SU-DHL-6 (cell line): ENCODE data around the gene MAST4.

Source experiments
- H2AFZ ChIP-seq: fragments of 200-600 bp; sonication (generic); 2 replicates; pipeline ENCODE4 v1.6.1; 2014; ENCODE audit warnings: low read depth, mild to moderate bottlenecking, moderate library complexity, mixed read lengths, antibody characterized with exemption, low read length; ENCODE audit not compliant: severe bottlenecking
- H3F3A ChIP-seq: fragments of 200-600 bp; shearing (Covaris generic); 2 replicates; pipeline ENCODE4 v1.6.0; 2016; ENCODE audit warnings: antibody characterized with exemption, mild to moderate bottlenecking; ENCODE audit not compliant: insufficient read depth
- H3K27ac ChIP-seq: fragments of 200-600 bp; sonication (generic); 2 replicates; pipeline ENCODE4 v1.5.1; 2016; ENCODE audit warnings: low read depth, mild to moderate bottlenecking, low read length, moderate library complexity, mixed read lengths
- H3K27me3 ChIP-seq: fragments of 200-600 bp; sonication (generic), shearing (Covaris generic); 2 replicates; pipeline ENCODE4 v1.6.0; 2014; ENCODE audit warnings: mild to moderate bottlenecking, low read length
- H3K36me3 ChIP-seq: fragments of 200-600 bp; sonication (generic); 2 replicates; pipeline ENCODE4 v1.6.1; 2014; ENCODE audit warnings: mild to moderate bottlenecking, low read length, mixed read lengths
- H3K4me2 ChIP-seq: fragments of 300-600, 200-600 bp; shearing (Covaris generic), sonication (generic); 2 replicates; pipeline ENCODE4 v1.6.0; 2014; ENCODE audit warnings: low read length, low read depth, mild to moderate bottlenecking; ENCODE audit not compliant: poor library complexity, severe bottlenecking
- H3K4me3 ChIP-seq: fragments of 200-600 bp; sonication (generic); 2 replicates; pipeline ENCODE4 v1.5.1; 2014; ENCODE audit warnings: antibody characterized with exemption, low read length, mild to moderate bottlenecking, mixed read lengths; ENCODE audit not compliant: insufficient read depth, poor library complexity, severe bottlenecking
- H3K79me2 ChIP-seq: fragments of 200-600 bp; sonication (generic); 2 replicates; pipeline ENCODE4 v1.6.1; 2014; ENCODE audit warnings: mild to moderate bottlenecking, low read length, moderate library complexity; ENCODE audit not compliant: insufficient read depth
- H3K9ac ChIP-seq: fragments of 200-600 bp; sonication (generic); 2 replicates; pipeline ENCODE4 v1.7.0; 2014; ENCODE audit warnings: mild to moderate bottlenecking, low read length
- H3K9me2 ChIP-seq: fragments of 200-600 bp; sonication (generic); replicated peaks from 2 replicates; pipeline ENCODE4 v1.6.1; 2014; ENCODE audit warnings: low read length; ENCODE audit not compliant: insufficient read depth
- H3K9me3 ChIP-seq: fragments of 200-600 bp; sonication (generic); 2 replicates; pipeline ENCODE4 v1.6.1; 2014; ENCODE audit warnings: low read length, mixed read lengths; ENCODE audit not compliant: insufficient read depth
- H4K20me1 ChIP-seq: fragments of 200-600 bp; sonication (generic); 2 replicates; pipeline ENCODE4 v1.6.1; 2014; ENCODE audit warnings: low read depth, mild to moderate bottlenecking, antibody characterized with exemption, low read length, moderate library complexity, mixed read lengths
- CTCF ChIP-seq: fragments of 200-600 bp; sonication (generic); IDR thresholded peaks from one replicate; pipeline ENCODE4 v1.5.1; 2017; ENCODE audit warnings: antibody characterized with exemption, mild to moderate bottlenecking, low read length, moderate library complexity; ENCODE audit not compliant: insufficient read depth, poor library complexity, severe bottlenecking
- EZH2phosphoT487 ChIP-seq: fragments of 200-600 bp; sonication (generic), shearing (Covaris generic); conservative IDR thresholded peaks from 2 replicates; pipeline ENCODE4 v1.6.1; 2018; ENCODE audit warnings: mild to moderate bottlenecking, antibody characterized with exemption, low read length, moderate library complexity, mixed read lengths

The MAST4 gene

DNA sequence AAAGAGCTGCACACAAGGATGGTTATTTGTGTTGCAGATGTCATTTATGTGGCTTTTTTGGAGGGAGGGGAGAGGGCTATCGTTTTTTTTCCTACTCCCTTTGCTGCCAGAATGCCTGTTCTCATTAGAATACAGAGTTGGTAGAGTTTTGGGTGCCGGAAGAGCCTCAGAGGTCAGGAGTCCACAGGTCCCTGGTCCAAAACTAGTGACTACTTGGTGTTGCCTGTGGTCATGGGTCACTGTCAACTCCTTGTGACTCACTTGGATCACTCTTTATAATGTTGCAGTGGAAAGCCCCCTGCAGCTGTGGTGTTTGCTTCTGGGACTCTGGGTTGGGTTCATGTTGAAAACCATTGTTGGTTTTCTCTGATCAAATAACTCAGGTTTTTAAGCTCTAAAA, 131.4 kb downstream of the MAST4 start:
- no peaks in the 10 kb centered on the region for H3K79me2 ChIP-seq
- no peak overlapping the region for H3K9ac ChIP-seq
- no peak overlapping the region for H3K4me2 ChIP-seq
- TF ChIP-seq EZH2phosphoT487 (no peak), CTCF (no peak)
- H3K27me3 ChIP-seq: no peaks in the 10 kb centered on the region
- no peak overlapping the region for H2AFZ ChIP-seq
- no peaks in the 10 kb centered on the region for H3K36me3 ChIP-seq
- H3K9me2 ChIP-seq: no peaks in the 10 kb centered on the region
- H3K4me3 ChIP-seq: no peak overlapping the region
- no peak overlapping the region for H3K27ac ChIP-seq
- no peaks in the 10 kb centered on the region for H4K20me1 ChIP-seq
- no peaks in the 10 kb centered on the region for H3F3A ChIP-seq
- no peaks in the 10 kb centered on the region for H3K9me3 ChIP-seq

DNA sequence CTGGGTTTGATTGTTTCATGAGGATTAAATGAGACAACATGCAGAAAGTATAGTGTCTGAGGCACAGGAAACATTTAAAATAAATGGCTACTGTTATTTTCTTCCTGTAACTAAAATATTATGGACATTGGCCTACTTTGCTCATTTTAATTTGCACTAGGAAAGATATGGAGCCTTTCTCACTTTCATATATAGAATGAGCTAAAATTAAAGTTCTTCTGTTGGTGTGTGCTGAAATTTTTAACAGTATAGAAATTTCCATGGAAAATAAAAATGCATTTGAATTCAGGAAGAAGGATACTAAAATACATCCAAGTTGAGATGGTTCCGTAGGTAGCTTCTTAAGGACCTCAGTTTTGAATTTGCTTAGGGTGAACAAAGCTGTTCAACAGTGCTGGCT, 131.9 kb downstream of the MAST4 start:
- Histone ChIP-seq H3K4me3 (no peak overlapping the region), H3K4me2 (no peak overlapping the region), H3K79me2 (no peaks in the 10 kb centered on the region), H3K27me3 (no peaks in the 10 kb centered on the region), H3F3A (no peaks in the 10 kb centered on the region), H3K27ac (no peak overlapping the region), H2AFZ (no peak overlapping the region), H3K36me3 (no peaks in the 10 kb centered on the region), H3K9me3 (no peaks in the 10 kb centered on the region), H3K9me2 (no peaks in the 10 kb centered on the region), H4K20me1 (no peaks in the 10 kb centered on the region), H3K9ac (no peak overlapping the region)
- TF ChIP-seq CTCF (no peak), EZH2phosphoT487 (no peak)

DNA sequence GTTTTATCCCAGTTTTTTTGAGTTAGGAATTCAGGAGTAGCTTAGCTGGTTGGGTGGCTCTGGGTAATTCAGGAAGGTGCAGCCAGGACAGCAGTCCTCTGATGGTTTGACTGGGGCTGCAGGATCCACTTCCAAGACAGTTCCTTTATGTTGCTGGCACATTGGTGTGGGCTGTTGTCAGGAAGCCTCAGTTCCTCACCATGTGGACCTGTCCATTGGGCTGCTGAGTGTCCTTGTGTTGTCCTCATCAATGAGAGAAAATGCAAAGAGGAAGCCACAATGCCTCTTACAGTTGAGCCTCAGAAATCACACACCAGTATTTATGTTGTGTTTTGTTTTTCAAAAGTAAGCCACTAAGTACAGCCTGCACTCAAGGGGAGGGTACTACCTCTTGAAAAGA, 140.9 kb downstream of the MAST4 start:
- Histone ChIP-seq H2AFZ (no peak overlapping the region), H3F3A (no peaks in the 10 kb centered on the region), H3K27me3 (no peaks in the 10 kb centered on the region), H3K9me2 (no peaks in the 10 kb centered on the region), H3K4me3 (no peak overlapping the region), H3K4me2 (no peak overlapping the region), H4K20me1 (no peaks in the 10 kb centered on the region), H3K9me3 (no peaks in the 10 kb centered on the region), H3K9ac (no peak overlapping the region), H3K27ac (no peak overlapping the region), H3K36me3 (no peaks in the 10 kb centered on the region), H3K79me2 (no peaks in the 10 kb centered on the region)
- TF ChIP-seq EZH2phosphoT487 (no peak), CTCF (no peak)

- H3K9ac ChIP-seq: no peak overlapping the region
- H3K36me3 ChIP-seq: no peaks in the 10 kb centered on the region
- H3K79me2 ChIP-seq: no peaks in the 10 kb centered on the region
- no peaks in the 10 kb centered on the region for H3K9me2 ChIP-seq
- no peaks in the 10 kb centered on the region for H3F3A ChIP-seq
- no peak overlapping the region for H3K4me2 ChIP-seq
- H3K27ac ChIP-seq: no peak overlapping the region
- TF ChIP-seq EZH2phosphoT487 (no peak), CTCF (no peak)
- H4K20me1 ChIP-seq: no peaks in the 10 kb centered on the region
- no peaks in the 10 kb centered on the region for H3K9me3 ChIP-seq
- H3K4me3 ChIP-seq: no peak overlapping the region
- no peaks in the 10 kb centered on the region for H3K27me3 ChIP-seq
- H2AFZ ChIP-seq: no peak overlapping the region
These were observed 141.9 kb downstream of the MAST4 start for GRCh38 chr5:66738136-66738535.
